H54 (cell line): ENCODE measurements around the gene TRMT6.
A peak's percentile ranks its signal among the peaks of the same experiment; 100 is the strongest.

Experiments used
- DNase-seq: peaks from one replicate; pipeline ENCODE4 v3.0.0; 2011; ENCODE audit warnings: low spot score, mixed read lengths; ENCODE audit not compliant: insufficient read length
- FAIRE-seq: peaks from 3 replicates; lab custom pipeline; 2011; peaks lifted over from hg19 to GRCh38; lab: Jason Lieb, UNC
- POLR2A ChIP-seq: IDR thresholded peaks from 2 replicates; pipeline ENCODE4 v1.6.1; 2011; ENCODE audit warnings: low read depth, mild to moderate bottlenecking, low read length

The TRMT6 gene, protein sequence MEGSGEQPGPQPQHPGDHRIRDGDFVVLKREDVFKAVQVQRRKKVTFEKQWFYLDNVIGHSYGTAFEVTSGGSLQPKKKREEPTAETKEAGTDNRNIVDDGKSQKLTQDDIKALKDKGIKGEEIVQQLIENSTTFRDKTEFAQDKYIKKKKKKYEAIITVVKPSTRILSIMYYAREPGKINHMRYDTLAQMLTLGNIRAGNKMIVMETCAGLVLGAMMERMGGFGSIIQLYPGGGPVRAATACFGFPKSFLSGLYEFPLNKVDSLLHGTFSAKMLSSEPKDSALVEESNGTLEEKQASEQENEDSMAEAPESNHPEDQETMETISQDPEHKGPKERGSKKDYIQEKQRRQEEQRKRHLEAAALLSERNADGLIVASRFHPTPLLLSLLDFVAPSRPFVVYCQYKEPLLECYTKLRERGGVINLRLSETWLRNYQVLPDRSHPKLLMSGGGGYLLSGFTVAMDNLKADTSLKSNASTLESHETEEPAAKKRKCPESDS

DNA sequence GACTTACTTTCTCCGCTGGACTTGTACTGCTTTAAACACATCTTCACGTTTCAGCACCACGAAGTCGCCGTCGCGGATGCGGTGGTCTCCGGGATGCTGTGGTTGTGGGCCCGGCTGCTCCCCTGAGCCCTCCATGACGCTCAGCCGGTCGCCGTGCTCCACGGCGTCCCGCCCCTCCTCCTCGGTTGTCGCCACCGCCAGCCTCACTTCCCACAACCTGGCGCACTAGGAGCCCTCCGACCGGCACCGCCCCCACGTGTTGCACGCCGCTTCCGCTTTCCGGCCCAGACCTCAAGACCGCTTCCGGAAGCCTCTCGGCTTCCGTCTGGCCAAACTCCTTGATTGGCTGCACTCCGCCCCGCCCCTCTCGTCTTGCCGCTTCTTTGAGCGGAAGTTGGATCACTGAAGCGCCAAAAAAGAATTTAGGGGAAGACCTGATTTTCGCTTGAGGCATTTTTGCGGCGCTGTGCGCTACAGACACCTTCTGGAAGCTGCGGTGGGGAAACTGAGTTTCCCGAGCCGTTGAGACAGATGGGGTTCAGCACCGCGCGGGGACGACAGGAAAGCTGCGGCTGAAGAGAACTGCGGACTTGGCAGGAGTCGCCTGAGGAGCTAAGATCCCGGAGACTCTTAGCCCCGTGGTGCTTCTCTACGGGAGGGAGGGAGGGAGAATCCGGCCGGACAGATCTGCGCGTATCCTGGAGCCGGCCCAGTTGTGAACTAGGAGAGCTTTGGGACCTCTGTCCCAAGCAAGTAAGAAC, at the start of gene TRMT6, which contains the start of gene MCM8:
TSS of gene TRMT6 (minus strand) at position 263 of the 761 bp plus-strand sequence. CDS start at position 135, 128 bp downstream.
TSS of gene MCM8 (plus strand) at position 382 of the 761 bp plus-strand sequence. CDS start 1,364 bp downstream, outside the sequence.
- TF ChIP-seq POLR2A, result peak; percentile 88

DNA sequence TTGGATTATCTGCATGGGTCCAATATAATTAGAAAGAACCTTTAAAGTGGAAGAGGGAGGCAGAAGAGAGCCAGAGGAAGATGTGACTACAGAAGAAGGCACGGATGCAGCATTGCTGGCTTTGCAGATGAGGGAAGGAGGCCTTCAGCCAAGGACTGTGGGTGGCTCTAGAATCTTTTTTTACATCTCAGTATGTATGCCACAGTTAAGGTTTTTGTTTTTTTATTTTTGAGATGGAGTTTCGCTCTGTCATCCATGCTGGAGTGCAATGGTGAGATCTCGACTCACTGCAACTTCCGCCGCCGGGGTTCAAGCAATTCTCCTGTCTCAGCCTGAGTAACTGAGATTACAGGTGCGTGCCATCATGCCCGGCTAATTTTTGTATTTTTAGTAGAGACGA, 49.5 kb upstream of the TRMT6 start:
- DNase-seq, result no peak
- no peak for TF ChIP-seq POLR2A
- FAIRE-seq, result no peak

More for the DNA sequence above, at the start of gene TRMT6, which contains the start of gene MCM8:
- FAIRE-seq (peak; percentile 85), DNase-seq (peak; percentile 81)

DNA sequence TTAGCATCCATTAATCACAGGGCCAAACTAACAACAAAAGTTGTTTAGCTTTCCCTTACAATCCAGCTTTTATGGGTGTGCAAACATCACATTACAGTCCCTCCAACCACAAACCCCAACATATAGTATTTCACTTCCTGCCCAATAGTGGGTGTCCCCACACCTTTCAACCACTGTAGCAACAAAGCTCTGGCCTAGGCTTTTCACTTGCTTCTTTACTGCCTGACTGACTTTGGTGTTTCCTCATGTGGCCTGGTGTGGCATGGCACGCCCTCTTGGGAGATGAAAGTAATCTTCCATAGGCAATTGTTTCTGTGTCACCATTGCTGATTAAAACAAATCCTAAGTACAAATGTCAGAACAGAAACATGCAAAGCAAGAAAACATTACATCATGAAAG, 46.4 kb upstream of the TRMT6 start:
- no peak for DNase-seq
- FAIRE-seq, result no peak
- TF ChIP-seq POLR2A, result no peak

DNA sequence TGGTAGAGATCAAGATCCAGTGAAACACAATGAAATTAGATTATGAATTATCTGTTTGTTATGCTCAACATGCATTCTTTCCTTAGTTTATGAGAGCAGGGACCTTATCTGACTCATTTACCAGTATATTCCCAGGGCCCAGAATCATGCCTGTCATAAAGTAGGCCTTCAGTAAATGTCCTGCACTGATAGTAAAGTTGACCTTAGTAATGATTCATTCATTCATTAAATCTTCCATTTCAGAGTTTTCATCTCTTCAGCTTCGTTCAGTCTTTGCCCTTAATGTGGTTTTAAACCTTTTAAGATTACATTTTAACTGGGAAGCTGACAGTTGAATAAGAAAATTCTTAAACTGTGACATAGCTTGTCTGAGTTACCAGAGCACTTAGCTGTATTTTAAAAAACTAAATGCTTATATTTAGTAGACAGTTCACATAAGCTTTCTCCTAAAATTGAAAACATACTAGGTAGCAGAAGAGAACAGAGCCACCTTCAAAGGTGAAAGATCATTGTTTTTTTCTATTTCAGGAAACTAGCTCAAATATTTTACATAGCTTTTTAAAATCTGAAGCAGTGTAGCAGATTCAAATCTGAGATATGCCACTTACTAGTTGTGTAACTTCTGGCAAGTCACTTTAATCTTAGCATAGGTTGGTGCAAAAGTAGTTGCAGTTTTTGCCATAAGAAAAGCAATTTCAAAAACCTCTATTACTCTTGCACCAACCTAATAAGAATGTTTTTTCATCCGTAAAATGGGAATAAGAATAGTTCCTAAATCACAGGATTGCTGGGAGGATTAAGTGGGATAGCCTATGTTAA, 41.5 kb upstream of the TRMT6 start:
- FAIRE-seq (no peak), DNase-seq (no peak)
- no peak for TF ChIP-seq POLR2A

DNA sequence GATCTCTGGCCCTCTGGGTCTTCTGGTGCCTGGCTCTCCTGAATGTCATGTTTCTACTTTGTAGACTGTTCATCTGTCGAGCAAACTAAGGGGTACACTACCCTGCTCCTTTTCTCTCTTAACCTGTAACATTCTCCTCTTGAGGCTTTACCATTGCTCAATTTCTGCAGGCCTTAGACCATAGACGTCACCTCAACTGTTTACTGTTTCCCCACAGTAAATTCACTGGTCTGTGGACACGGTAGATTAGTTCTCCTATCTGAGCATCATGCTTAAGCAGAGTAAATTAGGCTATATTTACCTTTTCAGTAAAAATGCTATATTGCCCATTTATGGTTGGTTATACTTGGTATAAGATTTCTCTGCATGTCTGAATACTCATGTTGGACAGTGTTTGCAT, 40.6 kb upstream of the TRMT6 start:
- TF ChIP-seq POLR2A, result no peak
- DNase-seq (no peak), FAIRE-seq (no peak)

DNA sequence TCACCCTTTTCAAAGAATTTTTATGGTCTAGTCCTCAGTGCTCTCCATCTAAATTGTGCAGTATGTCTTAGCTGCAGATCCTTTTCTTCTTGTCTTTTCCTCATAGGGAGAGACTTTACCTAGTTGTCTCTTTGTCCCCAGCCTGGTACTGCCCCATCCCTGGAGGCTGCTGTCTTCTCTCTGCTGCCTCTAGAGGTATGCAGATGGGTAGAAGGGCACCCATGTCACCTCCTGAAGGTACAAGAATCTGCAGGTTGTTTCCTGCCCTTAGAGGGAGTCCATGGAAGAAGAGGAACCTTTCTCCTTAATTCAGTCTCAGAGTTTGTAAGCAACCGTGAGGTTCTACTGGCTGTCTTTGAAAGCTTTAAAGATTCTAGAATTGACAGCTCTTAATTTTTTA, 39.2 kb upstream of the TRMT6 start:
- TF ChIP-seq POLR2A, result no peak
- FAIRE-seq, result no peak
- DNase-seq, result no peak

DNA sequence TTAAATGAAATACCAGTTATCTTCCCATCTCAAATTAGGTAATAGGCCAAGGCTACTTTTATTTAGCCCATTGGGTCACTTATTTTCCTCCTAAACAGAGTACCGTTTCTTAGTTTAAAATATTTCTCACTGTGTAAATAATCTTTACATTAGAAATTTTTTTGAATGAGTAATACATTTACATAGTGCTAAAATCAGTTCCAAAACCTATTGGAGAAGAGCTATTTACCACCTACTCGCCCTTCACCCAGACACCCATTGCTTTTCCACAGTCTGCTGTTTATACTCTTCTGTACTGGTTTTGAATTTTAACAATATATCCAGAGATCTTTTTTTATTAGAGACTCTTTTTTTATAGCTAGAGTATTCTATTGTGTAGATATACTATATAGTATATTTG, 37.0 kb upstream of the TRMT6 start:
- no peak for FAIRE-seq
- no peak for DNase-seq
- TF ChIP-seq POLR2A, result no peak

DNA sequence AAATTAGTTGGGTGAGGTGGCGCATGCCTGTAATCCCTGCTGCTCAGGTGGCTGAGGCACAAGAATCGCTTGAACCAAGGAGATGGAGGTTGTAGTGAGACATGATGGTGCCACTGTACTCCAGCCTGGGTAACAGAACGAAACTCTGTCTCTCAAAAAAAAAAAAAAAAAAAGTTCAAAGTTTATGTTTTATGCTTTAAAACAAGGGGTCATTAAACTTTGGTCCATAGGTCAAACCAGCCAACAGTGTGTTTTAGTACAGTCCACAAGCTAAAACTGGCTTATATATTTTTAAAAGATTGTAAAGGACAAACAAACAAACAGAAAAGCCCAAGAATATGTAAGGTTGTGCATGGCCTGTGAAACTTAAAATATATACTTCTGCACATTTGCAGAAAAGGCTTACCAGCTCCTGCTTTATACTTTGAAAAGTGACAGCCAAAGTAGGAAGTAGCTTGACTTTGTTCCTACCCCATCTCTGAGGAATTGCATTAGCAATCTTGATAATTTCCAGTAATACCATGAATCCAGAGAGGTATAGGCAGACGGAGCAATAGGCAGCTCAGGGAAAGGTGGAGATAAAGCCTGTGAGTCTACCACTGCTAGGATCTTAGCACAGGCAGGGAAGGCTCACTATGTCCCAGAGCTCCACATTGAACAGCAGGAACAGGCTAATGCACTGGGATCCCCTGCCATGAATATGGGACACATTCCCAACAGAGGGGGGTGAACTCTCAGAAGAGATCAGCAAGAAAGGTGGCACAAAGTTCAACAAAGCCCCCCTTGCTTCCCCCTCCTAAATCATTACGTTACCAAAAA, 30.6 kb upstream of the TRMT6 start:
- TF ChIP-seq POLR2A, result no peak
- DNase-seq (no peak), FAIRE-seq (no peak)

DNA sequence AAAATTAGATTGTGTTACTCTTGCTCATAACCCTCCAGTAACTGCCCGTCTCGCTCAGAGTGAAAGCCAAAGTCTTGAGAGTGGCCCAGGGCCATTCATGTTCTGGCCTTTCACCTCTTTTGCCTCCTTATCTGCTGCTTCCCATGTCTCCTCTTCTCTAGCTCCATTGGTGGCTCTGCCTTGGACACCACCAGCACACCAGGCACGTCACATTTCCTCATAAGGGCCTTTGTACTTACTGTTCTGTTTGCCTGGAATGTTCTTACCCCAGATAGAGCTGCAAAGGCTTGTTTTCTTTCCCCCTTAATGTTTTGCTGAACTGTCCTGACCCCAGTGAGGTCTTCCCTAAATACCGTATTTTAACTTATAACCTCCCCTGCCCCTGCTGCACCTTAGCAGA, 29.5 kb upstream of the TRMT6 start:
- no peak for FAIRE-seq

DNA sequence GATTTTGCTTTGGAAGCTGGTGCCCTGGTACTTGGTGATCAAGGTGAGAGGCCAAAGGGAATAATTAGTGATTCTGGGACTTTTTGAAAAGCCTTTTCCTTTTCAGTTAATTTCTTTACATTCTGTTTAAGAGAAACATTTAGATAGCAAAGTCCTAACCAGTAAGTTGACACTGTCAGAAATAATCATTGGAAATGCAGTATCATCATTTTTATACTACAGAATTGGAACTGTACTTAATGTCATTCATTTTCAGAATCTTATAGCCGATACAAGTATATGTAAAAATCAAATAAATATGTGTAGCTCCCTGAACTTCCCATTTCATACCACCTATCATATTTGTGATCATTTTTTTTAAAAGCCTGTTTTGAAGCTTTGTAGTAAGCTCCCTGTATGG, 27.6 kb upstream of the TRMT6 start:
- TF ChIP-seq POLR2A, result no peak
- FAIRE-seq (no peak), DNase-seq (no peak)

More for the DNA sequence above, 29.5 kb upstream of the TRMT6 start:
- no peak for DNase-seq
- no peak for TF ChIP-seq POLR2A

DNA sequence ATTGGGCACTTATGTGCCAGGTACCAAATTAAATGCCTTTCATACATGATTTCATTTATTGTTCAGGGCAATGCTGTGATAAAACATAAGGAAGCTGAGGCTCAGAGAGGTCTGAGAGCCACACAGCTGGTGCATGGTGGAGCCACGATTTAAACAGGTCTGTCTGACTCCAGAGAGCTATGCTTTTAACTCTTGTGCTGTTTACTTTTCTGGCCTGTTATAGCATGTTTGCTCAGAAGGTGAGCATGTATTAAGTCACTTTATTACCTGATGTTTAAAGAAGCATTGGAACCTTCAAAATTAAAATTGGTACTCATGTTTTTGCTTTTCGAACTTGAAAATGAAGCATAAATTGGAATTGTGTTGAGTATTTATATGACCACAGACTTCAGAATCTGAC, 26.9 kb upstream of the TRMT6 start:
- FAIRE-seq, result no peak
- no peak for TF ChIP-seq POLR2A
- no peak for DNase-seq

DNA sequence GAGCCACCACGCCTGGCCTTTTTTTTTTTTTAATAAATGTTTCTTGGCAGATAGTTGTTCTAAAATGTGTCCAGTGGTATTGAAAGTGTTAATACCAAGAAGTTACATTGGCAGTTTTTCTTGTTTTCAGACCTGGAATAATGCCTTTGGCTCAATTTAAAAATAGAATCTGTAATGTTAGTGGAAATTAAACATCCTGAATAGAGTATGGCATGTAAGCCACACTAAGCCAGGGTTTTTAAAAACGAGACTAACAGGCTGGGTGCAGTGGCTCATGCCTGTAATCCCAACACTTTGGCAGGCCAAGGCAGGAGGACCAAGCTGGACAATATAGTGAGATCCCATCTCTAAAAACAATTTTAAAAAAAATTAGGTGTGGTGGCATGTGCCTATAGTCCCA, 25.4 kb upstream of the TRMT6 start:
- no peak for FAIRE-seq
- TF ChIP-seq POLR2A, result no peak

DNA sequence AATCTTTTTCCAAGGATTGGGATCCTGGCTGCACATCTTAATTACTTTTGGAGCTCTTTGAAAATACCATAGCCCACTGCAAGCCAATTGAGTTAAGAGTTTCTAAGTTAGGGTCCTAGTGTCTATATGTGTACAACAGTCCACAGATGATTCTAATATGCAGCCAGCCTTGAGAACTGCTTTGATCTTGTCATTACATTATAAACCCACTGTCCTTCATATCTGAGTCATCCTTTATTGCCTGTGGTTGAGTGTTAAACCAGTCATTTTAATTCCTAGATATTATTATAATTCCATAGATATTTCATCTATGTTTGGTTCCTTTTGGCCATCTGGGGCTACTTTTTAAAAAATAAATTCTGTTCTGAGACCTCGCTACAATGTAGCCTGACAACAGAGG, 24.2 kb upstream of the TRMT6 start:
- no peak for FAIRE-seq
- TF ChIP-seq POLR2A, result no peak
- DNase-seq, result no peak

More for the DNA sequence above, 25.4 kb upstream of the TRMT6 start:
- DNase-seq, result no peak
